GM18526 (cell line): Measurements from ENCODE around the gene SLC39A2.
"Not testable (repeated sequence)": the region's sequence is repeated elsewhere in the genome, so short reads cannot be mapped to it uniquely, and the experiment has no call there.

ENCODE experiments used
- POLR2A ChIP-seq: IDR thresholded peaks from 3 replicates; pipeline ENCODE4 v1.6.1; 2011; ENCODE audit not compliant: insufficient read length; ENCODE audit errors: extremely low read depth

The SLC39A2 gene

GRCh38 chr14:20998674-20999366, at the start of gene SLC39A2:
Gene SLC39A2, plus strand, starts transcription at chr14:20999293. Its CDS starts 154 bp downstream, at chr14:20999447.
- TF ChIP-seq POLR2A: no peak

GRCh38 chr14:20954736-20955537, 44.2 kb upstream of the SLC39A2 start, which contains the start of gene RNASE2:
Gene RNASE2, plus strand, starts transcription at chr14:20955487. Its CDS starts 285 bp downstream, at chr14:20955772.
- TF ChIP-seq POLR2A: not testable (repeated sequence)

GRCh38 chr14:20956376-20956976, 42.6 kb upstream of the SLC39A2 start:
- no peak for TF ChIP-seq POLR2A

- TF ChIP-seq POLR2A: no peak
Measured at GRCh38 chr14:20969336-20969735, 29.8 kb upstream of the SLC39A2 start.

- no peak for TF ChIP-seq POLR2A
Measured at GRCh38 chr14:20970647-20970982, 28.5 kb upstream of the SLC39A2 start.

- no peak for TF ChIP-seq POLR2A
Measured at GRCh38 chr14:20970983-20971704, 27.9 kb upstream of the SLC39A2 start.

- TF ChIP-seq POLR2A: no peak
Measured at GRCh38 chr14:20971705-20972021, 27.4 kb upstream of the SLC39A2 start.

GRCh38 chr14:20973501-20973900, 25.6 kb upstream of the SLC39A2 start:
- TF ChIP-seq POLR2A: no peak

- TF ChIP-seq POLR2A: no peak
Measured at GRCh38 chr14:20976291-20976690, 22.8 kb upstream of the SLC39A2 start.

GRCh38 chr14:20978687-20979086, 20.4 kb upstream of the SLC39A2 start:
- no peak for TF ChIP-seq POLR2A

GRCh38 chr14:20980906-20981305, 18.2 kb upstream of the SLC39A2 start:
- TF ChIP-seq POLR2A: no peak

GRCh38 chr14:20982646-20983369, 16.3 kb upstream of the SLC39A2 start:
- no peak for TF ChIP-seq POLR2A

GRCh38 chr14:20986811-20987210, 12.3 kb upstream of the SLC39A2 start:
- no peak for TF ChIP-seq POLR2A

GRCh38 chr14:20988717-20989470, 10.2 kb upstream of the SLC39A2 start:
- no peak for TF ChIP-seq POLR2A
